HG02571 (cell line): Measurements from ENCODE around the gene NOXRED1.
"Not testable (repeated sequence)": the region's sequence is repeated elsewhere in the genome, so short reads cannot be mapped to it uniquely, and the experiment has no call there.

Experiments used
- ATAC-seq: cut with Tn5 transposase; IDR thresholded peaks from one replicate; pipeline ENCODE4 v1.9.1; 2021; ENCODE audit warnings: mild to moderate bottlenecking, moderate library complexity; ENCODE audit not compliant: unreplicated experiment

NOXRED1 gene

DNA sequence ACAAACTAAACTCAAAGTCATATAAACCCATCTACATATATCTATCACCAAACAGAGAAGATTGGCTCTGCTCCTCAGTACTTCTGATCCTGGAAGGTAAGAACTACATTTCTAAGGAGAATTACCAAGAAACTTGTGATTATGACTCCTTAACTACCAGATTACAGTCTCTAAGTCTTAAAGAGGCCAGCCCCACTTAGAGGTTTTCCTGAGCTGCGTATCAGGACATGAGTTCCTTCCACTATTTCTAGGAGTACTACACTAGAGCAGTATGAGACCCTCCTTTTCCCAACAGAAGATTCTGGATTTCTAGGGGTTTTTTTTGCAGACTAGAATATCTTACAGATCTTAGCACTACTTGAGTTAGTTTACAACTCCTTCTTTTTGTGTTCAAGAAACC, at the start of gene NOXRED1:
Gene NOXRED1, minus strand, starts transcription at position 101 of the 400 bp plus-strand sequence. CDS start 634 bp downstream, outside the sequence.
- ATAC-seq: no peak

DNA sequence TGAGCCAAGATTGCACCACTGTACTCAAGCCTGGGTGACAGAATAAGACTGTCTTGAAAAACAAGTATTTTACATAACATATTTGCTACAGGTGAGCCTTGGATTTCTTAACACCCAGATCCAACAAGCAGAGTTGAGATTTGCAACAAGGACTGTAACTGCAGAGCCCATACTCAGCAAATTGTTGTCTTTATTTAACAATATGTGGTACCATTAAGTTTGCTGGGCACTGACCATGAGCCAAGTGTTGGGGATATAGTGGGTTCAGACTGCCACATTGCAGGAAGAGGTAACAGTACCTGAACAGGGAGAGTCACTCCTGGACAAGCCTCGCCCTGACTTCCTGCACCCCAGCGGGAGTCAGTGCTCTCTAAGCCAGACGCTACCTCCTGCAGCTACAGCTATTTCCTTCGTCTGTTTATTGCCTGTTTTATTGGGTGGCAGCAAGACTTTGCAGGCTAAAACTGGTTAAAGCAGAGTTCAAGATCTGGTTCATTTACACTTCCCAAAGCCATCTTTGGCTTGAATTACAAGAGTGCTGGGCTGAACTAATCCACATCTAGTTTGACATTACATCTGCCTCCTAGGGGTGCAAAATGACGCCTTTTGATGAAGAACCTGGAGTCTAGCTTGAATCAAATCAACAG, 47.0 kb upstream of the NOXRED1 start:
- ATAC-seq: no peak

DNA sequence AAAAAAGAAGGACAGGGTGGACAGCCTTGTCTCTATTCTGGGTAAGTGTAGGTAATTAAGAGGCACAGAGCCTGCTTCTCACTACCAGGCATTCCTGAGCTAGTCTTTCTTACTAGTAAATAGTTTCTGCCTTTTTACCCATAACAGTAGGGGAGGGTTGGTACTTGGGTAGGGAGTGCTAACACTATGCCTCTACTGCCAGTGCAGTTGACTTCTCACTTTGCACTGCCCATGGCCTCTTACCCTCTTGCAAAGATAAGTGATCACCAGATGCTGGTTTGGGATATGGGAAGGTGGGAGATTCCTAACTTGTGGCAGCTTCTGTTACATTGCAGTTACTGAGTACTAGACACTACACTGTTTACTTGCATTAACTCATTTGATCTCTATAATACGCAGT, 46.2 kb upstream of the NOXRED1 start:
- ATAC-seq: no peak

DNA sequence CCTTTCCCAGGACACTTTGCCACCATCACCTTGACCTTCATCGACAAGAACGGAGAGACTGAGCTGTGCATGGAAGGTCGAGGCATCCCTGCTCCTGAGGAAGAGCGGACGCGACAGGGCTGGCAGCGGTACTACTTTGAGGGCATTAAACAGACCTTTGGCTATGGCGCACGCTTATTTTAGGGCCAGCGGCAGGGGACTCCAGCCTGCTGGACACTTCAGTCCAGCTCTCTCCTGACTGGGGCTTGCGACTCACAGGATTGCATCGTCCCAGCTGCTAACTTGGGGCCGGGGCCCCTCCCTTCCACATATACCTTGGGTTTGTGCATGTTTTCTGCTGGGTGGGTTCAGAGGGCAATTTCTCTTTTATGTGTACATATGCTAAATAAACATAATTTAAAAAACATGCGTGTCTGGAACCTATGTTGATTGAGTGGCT, 45.8 kb upstream of the NOXRED1 start:
- ATAC-seq: no peak

DNA sequence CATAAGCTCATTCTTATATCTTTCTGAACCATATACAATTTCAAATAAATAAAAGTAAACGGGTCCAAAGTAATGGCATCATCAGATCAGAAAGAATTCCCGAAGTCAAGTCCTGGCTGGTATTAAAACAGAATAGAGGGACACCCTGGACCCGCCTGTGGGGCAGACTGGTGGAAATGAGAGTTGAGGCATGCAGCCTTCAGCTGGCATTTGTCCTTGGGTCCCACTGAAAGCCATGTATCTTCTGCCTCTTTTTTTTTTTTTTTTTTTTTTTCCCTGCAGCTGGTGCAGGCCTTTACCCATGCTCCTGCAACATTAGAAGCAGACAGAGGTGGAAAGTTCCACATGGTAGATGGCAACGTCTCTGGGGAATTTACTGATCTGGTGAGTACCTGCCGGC, 44.5 kb upstream of the NOXRED1 start:
- ATAC-seq: no peak

GRCh38 chr14:77459072-77459723, 35.9 kb upstream of the NOXRED1 start:
- no peak for ATAC-seq

DNA sequence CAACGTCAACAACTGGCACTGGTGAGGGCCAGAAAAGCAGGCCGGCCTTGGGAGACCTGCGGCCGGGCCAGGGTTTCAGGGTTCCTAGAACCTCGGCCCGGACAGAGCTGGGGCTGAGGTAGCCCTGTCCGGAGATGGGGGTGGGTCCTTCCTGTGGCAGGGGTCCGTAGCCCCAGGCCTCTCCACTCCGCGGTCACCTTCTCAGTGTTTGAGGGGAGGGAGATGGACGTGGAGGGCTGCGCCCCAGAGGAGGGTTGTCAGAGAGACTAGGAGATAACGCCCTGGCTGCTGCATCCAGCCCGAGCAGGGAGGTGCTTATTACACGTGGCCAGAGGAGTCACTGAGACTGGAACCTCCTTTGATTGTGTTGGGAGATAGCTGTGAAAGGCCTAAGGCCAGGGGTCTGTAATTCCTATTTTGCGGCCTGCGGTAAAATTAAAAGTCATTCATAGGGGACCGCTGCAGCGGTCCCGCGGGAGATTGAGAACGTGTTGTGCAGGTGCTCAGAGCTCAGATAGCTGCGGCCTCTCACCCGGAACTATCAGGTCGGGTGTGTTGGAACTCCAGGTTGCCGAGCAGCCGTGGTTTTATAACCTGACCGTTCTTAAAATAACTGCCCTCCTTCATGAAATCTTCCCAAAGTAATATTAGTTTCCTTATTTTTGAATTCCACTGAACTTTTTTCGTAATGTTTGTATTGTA, 35.1 kb upstream of the NOXRED1 start:
- peak; percentile 13 for ATAC-seq

DNA sequence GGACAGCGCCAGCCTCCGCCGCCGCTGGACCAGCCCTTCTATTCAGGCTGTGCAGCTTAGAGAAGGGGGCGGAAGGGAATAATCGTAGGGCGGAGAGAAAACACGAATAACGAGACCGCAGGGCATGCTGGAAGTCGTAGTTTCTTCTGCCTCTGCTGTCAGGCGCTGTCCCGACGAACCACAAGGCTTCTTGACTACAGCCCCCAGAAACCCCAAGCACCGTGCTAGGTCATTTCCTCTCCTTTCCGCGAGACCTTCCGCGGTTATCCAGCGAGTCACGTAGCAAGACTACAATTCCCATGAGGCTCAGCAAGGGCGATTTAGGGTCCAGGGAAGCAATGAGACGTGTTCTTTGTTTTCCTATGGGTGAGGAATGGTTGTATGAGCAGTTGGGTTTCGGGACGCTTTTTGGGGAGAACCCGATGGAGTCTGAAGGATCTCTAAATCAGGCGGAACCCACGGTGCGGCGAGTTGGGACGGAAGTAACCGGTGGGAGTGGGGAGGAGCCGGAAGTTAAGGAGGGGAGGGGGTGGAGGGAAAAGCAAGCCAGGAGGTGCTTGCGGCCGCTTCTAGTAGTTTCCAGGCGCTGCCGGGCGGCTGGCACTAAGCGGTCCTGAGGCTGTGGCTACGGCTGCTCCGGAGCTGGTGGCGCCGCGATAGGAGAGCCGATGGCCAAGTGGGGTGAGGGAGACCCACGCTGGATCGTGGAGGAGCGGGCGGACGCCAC, 34.4 kb upstream of the NOXRED1 start, which contains the start of the genes AHSA1 and VIPAS39:
Gene AHSA1, plus strand, starts transcription at position 572 of the 727 bp plus-strand sequence. Its CDS starts 97 bp downstream, at position 669.
Gene VIPAS39, minus strand, starts transcription at position 80 of the 727 bp plus-strand sequence. CDS start 3,499 bp downstream, outside the sequence.
- peak; percentile 86 for ATAC-seq

DNA sequence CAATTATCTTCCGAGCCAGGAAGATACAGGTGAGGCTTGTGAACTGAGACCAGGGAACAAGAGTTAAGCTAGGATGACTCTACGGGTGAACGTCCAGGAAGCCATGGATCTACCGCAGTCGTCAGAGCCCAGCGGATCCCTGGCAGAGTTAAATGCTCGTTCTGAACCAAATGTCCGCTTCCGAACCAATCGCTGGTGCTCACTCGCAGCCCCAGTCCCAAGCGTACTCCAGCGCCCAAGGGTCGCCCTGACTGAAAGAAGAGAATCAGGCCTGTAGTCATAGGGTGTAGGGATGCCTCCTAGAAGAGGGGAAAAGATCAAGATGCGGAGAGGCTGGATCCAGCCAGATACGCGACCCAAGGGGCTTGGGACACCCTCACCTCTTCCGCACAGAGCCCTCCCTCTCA, 33.8 kb upstream of the NOXRED1 start:
- ATAC-seq: peak; percentile 5

DNA sequence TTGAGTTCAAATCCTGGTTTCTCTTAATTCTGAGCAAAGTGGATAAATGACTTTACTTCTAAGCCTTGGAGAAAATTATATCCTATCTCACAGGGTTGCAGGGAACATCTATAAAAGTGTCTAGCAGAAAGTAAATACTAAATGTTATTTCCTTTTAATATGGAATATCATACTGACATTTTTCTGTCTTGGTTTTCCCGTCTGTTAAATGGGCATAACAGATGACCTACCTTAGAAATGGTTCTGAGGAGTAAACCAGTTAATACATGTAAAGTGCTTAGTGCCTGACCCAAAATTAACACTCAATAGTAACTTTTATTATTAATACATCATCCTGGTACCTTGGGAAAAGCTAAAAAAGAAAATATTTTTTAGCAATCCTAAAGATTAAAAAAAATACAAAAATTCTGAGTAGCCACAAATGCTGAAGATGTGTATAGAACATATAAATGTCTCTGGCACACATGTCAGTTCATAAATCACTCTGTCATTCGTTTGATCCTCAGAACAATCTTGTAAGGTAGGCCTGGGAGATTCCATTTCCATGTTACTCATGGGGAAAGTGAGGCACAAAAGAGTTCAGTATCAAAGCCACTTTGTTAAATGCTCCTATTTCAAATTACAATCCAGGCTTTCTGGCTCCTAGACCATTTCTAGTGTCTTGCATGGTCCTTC, 32.8 kb upstream of the NOXRED1 start:
- ATAC-seq: no peak

- no peak for ATAC-seq
These were observed 18.9 kb upstream of the NOXRED1 start for GRCh38 chr14:77442196-77442595.

- ATAC-seq: no peak
These were observed 16.5 kb upstream of the NOXRED1 start for GRCh38 chr14:77439861-77440260.

DNA sequence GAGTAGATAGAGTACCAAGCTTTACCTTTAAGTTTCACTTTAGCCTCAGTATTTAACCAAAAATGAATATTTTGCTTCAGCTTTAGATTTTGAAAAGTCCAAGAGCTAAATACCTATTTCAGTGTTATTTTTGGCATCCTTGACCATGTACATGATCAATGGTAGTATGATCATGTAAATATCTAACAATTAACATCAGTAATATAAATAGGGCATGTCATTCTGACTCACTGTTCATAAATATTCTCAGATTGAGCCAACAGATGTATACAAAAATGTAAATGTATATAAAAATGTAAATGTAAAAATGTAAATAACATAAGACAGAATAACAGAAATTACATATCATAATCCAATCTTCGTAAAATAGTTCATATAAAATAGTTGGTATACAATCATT, 15.3 kb upstream of the NOXRED1 start:
- ATAC-seq: no peak

DNA sequence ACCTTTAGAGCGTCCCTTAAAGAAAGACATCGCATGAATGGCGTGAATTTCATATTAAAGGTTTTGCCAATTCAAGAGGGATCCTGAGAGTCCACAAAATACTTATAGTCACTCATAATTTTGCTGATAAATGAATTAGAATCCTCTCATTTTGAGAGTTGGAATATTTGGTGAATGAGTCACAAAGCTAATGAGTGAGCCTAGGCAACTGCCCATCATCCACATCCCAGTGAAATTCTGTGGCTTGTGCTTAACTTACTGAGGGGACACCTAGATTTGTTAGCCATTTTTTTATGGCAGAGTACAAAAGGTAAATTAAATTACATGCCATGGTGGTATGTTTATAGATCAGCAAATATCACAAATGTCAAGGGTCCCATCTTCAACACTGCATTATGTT, 12.7 kb upstream of the NOXRED1 start:
- ATAC-seq: no peak

DNA sequence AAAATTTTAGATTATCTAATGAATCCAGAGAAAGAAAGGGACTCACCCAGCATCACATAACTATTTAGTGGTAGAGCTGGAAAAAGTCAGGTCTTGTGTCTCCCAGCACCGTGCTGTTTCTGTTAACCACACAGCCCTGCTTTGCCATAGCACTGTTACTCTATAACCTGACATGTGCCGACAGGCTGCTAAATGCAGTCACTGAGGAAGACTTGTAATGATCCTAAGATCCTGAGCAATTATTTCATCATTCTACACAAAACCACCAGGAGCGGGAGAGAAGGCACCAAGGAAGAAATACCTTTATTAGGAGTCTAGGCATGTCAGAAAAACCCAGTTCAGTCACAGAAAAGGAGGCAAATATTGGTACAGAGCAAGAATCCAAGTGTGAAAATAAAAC, 3.1 kb upstream of the NOXRED1 start:
- no peak for ATAC-seq

DNA sequence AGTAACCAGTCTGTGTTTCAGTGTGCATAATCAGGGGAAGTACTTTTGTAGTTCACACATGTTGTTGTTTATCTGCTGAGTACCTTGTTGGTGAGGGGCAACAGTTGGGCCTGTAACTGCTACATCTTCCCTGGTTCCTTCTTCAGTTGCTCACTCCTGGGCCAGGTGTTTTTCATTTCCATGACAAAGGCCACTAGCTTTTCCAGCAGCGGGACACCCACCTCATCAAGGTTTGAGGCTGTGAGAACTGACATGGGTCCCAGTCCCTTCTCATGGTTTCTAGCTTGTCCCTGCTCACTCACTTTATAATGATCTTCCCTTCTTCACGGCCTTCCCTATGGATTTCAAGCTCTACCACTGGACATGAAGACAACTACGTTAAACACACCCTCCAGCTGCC, 1.5 kb upstream of the NOXRED1 start:
- ATAC-seq: no peak

DNA sequence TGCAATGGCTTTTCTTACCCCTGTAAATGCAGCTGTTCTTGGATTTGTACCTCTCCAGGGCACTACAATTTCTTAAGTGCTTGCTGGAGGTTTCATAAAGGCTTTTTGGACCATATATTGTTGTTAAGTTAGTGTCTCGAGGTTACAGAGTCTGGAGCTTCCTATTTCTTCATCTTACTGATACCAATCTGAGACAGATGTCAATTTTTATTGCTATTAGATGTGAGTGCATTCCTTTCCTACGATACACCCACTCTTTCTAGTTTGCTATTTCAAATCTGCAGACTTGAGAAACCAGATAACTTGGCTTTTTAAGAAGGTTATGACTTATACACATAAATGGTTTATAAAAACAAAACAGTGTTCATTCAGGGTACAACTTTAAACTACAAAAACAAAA, 2.1 kb downstream of the NOXRED1 start:
- ATAC-seq: no peak

DNA sequence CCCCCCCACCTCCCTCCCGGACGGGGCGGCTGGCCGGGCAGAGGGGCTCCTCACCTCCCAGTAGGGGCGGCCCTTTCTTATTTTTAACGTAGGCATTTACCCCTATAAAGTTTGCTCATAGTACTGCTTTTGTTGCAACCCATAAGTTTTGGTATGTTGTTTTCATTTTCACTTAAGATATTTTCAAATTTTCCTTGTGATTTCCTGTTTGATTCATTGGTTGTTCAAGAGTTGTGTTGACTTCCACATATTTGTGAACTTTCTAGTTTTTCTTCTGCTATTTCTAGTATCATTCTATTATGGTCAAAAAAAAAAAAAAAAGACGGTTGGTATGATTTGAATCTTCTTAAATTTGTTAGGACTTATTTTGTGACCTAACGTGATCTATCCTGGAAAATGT, 6.5 kb downstream of the NOXRED1 start:
- no peak for ATAC-seq

- not testable (repeated sequence) for ATAC-seq
These were observed 7.2 kb downstream of the NOXRED1 start for GRCh38 chr14:77416098-77416497.

DNA sequence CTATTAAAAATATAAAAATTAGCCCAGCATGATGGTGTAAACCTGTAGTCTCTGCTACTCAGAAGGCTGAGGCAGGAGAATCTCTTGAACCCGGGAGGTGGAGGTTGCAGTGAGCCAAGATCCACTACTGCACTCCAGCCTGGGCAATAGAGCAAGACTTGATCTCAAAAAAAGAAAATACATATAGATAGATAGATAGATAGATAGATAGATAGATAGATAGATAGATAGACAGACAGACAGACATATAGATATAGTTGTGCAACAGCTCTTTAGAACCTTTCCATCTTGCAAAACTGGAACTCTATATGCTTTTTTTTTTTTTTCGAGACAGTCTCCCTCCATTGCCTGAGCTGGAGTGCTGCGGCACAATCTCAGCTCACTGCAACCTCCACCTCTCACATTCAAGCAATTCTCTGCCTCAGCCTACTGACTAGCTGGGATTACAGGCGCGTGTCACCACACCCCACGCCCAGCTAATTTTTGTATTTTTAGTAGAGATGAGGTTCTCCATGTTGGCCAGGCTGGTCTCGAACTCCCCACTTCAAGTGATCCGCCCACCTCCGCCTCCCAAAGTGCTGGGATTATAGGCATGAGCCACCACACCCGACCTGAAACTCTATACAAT, 7.8 kb downstream of the NOXRED1 start:
- ATAC-seq: not testable (repeated sequence)
